Stimulated activated CD4-positive, alpha-beta T cell treated with anti-CD3 and anti-CD28 coated beads, Interleukin-12 subunit alpha, Interleukin-12 subunit beta, amount 100 ng/mL, for 4 hours (primary cell): ENCODE data around the gene PLRG1.

Experiments used
- DNase-seq: peaks from one replicate; pipeline ENCODE4 v3.0.0-alpha.2; 2020

Gene PLRG1

DNA sequence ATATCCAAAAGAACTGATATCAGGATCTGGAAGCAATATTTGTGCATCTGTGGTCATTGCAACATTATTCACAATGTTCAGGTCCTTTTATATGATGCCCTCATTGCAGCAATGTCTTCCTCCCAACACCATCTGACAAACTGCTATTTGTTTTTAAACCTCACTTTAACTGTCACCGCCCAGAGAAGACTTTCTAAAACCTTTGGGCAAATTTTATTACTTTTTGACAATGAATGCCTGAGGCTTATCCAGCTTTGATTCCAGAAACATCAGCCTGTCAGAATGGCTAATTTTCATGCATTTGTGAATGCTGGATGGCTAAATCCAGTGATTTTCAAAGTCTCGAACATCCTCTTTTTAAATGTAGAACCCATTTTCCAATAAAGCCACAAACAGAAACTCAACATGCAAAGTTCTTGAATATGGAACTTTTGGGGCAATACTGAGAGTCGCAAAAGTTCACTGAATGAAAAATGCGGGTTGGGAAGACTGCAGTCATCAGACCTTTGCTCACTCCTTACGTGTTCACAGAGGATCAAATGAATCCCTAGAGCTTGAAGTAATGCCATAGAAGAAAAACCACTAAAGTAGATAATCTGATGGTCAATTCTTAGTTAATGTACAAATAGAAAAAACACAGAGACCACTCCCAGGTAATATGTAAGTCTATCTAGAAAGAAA lies 23.1 kb upstream of the PLRG1 start:
- DNase-seq, result no peak

DNA sequence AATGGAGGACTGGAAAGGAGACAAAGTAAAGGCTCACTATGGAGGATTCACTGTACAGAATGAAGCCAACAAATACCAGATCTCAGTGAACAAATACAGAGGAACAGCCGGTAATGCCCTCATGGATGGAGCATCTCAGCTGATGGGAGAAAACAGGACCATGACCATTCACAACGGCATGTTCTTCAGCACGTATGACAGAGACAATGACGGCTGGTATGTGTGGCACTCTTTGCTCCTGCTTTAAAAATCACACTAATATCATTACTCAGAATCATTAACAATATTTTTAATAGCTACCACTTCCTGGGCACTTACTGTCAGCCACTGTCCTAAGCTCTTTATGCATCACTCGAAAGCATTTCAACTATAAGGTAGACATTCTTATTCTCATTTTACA lies 19.4 kb upstream of the PLRG1 start:
- no peak for DNase-seq

DNA sequence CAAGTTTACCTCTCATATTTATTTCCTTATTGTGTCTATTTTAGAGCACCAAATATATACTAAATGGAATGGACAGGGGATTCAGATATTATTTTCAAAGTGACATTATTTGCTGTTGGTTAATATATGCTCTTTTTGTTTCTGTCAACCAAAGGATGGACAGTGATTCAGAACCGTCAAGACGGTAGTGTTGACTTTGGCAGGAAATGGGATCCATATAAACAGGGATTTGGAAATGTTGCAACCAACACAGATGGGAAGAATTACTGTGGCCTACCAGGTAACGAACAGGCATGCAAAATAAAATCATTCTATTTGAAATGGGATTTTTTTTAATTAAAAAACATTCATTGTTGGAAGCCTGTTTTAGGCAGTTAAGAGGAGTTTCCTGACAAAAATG lies 18.8 kb upstream of the PLRG1 start:
- DNase-seq, result no peak

DNA sequence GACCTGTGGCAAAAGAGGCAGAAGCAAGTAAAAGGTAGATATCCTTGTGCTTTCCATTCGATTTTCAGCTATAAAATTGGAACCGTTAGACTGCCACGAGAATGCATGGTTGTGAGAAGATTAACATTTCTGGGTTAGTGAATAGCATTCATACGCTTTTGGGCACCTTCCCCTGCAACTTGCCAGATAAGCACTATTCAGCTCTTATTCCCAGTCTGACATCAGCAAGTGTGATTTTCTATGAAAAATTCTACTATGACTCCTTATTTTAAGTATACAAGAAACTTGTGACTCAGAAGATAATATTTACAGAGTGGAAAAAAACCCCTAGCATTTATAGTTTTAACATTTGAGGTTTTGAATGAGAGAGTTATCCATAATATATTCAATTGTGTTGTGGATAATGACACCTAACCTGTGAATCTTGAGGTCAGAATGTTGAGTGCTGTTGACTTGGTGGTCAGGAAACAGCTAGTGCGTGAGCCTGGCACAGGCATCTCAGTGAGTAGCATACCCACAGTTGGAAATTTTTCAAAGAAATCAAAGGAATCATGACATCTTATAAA lies 16.5 kb upstream of the PLRG1 start:
- DNase-seq, result no peak

DNA sequence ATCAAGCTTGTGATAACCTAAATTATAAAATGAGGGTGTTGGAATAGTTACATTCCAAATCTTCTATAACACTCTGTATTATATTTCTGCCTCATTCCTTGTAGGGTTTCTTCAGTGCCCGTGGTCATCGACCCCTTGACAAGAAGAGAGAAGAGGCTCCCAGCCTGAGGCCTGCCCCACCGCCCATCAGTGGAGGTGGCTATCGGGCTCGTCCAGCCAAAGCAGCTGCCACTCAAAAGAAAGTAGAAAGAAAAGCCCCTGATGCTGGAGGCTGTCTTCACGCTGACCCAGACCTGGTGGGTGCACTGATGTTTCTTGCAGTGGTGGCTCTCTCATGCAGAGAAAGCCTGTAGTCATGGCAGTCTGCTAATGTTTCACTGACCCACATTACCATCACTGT lies 15.5 kb upstream of the PLRG1 start:
- no peak for DNase-seq

DNA sequence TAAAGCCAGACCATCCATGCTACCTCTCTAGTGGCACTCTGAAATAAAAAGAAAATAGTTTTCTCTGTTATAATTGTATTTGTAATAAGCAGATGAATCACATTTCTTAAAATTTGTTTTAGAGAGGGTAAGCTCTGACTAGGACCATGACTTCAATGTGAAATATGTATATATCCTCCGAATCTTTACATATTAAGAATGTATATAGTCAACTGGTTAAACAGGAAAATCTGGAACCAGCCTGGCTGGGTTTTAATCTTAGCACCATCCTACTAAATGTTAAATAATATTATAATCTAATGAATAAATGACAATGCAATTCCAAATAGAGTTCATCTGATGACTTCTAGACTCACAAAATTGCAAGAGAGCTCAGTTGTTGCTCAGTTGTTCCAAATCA lies 14.1 kb upstream of the PLRG1 start:
- DNase-seq, result no peak

DNA sequence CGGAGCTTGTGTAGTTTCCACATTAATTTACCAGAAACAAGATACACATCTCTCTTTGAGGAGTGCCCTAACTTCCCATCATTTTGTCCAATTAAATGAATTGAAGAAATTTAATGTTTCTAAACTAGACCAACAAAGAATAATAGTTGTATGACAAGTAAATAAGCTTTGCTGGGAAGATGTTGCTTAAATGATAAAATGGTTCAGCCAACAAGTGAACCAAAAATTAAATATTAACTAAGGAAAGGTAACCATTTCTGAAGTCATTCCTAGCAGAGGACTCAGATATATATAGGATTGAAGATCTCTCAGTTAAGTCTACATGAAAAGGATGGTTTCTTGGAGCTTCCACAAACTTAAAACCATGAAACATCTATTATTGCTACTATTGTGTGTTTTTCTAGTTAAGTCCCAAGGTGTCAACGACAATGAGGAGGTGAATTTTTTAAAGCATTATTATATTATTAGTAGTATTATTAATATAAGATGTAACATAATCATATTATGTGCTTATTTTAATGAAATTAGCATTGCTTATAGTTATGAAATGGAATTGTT lies 12.6 kb upstream of the PLRG1 start, which contains the start of gene FGB:
Gene FGB, plus strand, starts transcription at position 315 of the 558 bp plus-strand sequence. Its CDS starts 8 bp downstream, at position 323.
- DNase-seq, result no peak

DNA sequence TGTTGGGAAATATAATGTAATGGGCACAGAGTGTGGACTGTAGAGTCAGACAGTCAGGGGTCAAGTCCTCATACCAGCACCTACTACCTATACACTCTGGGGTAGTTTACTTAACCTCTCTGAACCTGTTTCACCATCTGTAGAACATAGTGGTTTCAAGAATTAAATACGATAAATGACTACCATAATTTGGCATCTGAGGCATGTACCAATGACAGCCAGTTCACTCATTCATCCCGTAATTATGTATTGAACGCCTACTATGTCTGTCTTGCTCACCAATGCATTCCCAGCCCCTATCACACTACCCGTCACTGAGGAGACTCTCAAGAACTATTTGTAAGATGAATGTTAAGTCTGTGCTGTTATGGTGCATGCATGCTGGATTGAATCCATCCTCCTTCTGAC lies 10.6 kb upstream of the PLRG1 start:
- no peak for DNase-seq

DNA sequence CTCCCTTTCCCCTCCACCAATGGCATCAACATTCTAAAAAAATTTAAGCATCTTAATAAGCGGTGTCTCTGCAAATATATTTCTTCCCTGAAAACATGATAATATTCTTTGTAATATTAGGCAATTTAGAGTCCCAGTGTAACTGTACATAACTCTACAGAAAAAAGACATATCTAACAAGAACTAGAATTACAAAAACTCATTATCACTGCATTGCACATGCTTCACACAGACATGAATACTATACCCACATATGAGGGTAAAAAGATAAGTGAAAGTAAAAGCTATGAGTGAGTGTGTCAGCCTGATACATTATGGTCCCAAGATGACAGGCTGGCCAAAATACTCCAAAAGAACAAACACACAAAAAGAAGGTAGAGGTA lies 10.2 kb upstream of the PLRG1 start:
- DNase-seq, result no peak

DNA sequence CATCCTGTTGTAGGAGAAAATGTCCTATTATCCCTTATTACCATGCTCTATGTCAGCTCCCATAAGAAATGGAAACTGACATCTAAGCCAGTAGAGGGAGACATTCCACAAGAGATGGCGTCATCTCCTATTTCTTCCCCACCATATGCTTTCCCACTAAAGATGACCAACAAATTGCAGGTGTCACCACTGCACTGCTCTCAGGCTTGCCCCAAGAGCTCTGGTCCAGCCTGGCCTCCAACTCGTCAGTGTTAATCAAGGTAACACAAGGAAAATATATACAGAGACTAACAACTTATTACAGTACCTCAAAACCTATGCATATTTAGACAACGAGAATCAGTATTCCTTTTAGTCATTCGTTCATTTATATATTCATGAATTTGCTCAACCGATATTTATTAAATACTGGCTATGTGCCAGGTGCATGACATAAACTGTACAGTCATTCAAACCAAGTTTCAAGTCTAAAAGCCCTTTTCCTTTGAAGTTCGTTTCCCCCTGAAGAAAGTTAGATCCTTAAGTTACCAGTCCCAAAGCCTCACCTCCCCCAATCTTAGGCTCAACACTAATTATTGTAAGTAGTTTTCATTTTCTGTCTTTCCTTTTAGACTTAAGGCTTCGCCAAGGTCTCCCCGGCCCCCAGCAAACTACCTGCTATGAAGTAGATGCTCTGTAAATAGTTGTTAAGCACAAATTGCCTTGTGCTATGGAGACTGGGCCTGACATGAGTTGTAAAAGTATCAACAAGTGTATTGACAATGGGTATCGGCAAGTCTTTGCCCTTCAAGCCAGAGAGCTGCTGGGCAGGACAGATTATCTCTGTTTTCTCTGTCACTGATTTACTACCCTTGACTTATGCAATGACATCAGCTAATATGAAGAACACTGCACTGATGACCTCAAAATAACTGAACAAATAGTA lies 9.6 kb upstream of the PLRG1 start:
- DNase-seq, result no peak

DNA sequence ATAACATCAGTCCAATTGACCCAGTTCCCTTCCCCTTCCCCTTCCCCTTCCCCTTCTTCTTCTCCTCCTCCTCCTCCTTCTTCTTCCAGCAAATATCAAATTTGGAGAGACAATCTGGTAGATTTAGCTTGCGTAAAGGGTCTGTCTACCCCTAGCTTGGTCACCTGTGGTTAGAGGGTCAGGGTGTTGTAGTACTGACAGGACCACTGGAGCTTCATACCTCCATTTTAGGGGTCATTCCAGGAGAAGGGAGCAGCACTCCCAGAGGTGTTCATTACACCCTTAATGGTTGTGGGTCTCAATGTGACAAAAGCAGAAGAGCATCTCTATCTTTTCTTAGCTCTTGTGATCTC lies 8.9 kb upstream of the PLRG1 start:
- DNase-seq, result no peak

DNA sequence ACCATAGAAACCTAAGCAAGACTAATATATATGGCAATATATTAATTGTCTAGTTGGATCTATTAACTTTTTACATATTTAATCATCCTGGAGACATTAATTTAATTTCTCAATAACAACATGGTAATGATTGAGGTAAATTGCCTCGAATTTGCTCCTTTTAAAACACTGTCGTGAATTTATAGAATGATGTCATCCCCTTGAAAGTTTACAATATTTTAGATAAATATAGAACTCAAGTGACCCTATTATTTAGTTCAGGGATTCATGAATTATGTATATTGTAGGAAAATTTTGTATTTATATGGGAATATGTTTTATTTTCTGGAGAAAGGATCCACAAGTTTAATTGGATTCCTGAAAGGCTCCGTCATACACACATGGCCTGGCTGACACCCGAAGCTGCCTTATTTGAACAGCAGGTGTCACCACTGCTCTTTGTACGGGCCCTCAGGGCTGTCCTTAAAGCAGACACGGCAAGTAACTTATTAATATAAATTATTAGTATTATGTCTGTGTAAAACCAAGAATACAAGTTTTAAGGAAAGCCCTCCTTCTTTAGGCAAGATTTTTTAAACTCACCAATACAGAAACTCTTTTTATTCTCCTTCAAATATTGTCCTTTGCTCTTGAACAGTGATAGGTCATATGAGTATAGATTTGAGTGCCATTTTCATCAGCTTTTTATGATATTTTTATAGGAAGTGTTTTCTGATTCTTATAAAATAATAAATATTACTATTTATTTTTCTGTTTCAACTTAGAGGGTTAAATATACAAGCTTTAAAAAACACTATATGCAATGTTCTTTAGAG lies 1.9 kb upstream of the PLRG1 start:
- DNase-seq, result peak; percentile 57

DNA sequence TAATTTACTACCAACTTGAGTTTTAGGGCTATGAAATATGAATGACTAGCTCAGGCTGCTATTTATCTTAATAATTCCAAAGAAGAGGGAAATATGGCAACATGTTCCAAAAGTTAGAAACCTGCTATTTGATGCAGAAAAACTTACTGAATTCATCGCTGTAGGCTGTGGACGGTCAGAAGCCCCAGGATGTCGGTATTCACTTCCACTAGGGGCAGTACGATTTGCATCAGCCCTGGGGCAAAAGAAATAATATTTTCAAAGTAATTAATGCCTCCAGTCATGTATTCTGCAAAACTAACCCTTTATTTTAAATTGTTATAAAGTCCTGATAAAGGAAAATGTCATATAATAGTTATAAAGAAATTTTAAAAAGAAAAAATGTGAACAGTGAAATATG lies 4.5 kb downstream of the PLRG1 start:
- DNase-seq, result no peak

DNA sequence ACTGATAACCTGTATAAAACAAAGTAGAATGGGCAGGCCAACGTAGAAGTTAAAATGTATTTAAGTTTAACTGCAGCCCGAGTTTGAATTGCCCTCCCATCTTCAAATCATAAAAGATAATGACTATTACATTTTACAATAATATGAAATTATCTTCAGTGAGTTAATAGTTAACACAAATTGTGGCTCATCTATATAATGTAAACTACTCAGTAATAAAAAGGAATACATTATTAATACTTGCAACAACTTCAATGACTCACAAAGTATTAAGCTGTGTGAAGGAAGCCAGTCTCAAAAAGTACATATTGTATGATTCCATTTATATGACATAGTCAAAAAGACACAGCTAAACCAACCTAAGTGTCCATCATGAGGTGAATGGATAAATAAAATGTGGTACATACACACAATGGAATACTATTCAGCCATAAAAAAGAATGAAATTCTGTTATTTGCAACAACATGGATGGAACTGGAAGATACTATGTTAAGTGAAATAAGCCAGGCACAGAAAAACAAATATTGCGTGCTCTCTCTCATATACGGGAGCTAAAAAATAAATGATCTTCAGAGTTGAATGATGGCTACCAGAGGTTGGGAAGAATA lies 7.8 kb downstream of the PLRG1 start:
- no peak for DNase-seq

DNA sequence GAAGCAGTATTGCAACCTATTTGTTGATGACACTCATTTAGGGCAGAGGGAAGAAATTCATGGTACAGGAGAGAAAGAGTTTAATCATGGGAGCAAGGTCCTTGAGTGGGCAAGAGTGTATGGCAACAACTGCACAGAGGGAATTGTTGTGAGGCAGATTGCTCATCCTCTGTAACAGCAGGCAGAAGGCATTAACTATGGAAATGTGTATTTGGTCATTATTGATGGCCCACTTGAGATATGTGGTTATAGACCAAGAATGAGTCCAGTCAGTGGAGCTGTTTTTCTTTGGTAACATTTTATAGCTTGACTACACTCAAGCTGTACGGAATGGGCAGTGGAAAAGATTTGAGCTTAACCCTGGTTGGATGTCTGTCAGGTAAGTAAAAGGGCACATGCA lies 15.9 kb downstream of the PLRG1 start:
- no peak for DNase-seq

DNA sequence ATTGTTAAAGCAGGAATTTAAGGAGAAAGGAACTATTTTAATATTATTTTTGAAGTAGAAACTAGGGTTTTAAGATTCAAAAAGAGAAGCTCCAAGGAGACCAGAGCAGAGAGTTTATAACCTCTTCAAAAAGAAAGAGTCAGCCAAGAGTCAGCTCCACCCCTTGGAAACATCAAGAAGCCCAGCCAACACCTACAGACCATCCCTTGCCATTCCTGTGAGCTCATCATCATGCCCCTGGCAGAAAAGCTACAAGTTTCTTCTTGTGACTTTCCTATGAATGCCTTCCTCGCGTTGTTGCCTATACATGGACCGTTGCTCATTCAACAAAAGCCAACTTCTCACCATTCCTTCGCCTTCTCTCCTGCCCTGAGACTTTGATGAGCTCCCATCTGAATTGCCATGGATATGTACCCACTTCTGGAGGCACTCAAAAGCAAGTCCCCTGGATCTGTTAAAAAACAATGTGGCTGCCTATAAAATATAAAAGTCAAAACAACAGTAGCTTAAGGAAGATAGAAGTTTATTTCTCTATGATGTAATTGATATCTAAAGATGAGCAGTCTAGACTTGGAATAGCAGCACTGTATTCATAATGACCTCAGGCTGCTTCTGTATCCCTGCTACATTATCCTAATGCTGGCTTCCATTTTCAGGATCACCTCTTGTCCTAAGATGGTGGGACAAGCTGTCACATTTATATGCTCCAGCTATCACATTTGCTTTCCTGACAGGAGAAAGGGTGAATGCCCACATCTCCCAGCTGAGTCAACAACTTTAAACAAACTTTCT lies 20.3 kb downstream of the PLRG1 start:
- DNase-seq, result no peak

DNA sequence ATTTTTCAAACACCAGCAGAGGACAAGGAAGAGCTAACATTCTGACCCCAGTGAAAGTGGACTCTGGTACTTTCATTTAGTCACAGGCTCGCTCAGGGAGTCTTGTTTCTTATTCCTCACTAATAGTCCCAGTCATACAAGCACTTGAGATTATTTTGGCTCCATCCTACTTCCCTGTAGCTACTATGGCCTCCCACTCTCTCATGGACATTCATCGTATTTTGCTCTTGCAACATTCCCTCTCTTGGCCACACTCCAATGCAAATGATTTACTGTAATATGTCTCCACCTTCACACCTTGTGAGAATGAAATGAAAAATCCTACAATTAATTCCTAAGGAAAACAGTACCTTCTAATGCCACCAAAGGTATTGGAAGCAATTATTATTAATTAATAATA lies 21.3 kb downstream of the PLRG1 start:
- DNase-seq, result no peak

DNA sequence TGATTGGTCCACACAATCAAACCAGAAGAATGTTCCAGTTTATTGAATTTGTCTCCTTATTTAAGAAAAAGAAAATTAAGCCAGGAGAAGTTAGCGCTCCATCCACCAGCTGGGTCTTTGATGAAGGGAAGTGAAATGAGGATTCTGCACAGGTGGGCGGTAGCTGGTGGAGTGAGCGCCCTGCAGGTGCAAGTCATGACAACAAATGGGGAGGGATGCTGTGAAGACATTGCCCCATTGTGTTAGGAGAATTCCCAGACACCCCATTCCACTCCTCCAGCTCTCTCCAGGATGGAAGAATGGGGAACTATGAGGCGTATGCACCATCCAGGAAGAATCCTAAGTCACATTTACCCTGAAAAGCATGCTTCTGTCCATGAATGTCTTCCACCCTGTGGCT lies 22.9 kb downstream of the PLRG1 start:
- DNase-seq, result no peak

DNA sequence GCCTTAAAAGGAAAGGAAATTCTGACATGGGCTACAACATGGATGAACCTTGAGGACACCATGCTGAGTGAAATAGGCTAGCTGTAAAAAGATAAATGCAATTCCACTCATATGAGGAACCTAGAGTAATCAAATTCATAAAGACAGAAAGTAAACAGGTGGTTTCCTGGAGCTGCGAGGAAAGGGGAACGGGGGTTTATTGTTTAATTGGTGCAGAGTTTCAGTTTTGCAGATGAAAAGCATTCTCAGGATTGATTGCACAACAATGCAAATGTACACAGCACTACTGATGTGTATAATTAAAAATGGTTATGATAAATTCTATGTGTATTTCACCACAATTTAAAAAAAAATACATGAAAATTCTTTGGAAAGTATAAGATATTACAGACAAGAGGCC lies 24.0 kb downstream of the PLRG1 start:
- DNase-seq, result no peak

DNA sequence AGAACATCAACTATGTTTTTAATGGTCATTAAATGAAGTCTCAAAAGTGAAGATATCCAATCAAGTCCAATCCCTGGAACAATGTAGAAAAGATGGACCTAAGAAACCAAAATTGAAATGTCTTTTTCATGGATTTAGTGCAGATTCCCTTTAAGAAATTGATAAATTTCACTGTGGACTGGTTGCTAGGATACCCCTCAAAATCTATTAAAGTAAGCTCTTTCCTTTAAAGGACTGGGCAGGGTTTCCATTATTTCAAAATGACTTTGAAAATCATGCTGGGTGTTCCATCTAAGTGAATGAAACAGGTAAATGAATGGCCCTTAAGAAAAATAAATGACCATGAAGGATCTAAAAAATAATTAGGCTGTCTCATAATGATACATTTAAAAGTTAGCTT lies 28.6 kb downstream of the PLRG1 start:
- DNase-seq, result no peak

DNA sequence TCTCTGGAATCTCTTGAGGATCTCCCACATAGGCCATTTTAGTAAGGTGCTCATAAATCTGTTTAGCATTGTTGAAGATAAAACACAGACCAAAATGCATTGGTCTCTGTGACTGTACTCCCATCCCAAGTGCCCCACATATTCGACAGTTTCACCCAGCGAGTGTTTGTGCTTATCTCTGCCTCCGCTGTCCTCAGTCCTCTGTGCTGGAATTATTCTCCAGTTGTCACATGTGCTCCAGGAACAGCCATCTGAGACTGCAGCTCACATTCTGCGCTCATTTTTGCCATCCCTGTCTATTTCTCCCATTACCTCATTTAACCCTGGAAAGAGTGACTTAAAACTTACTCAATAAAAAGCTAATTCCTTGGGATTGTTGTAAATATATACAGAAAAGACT lies 31.0 kb downstream of the PLRG1 start:
- no peak for DNase-seq

DNA sequence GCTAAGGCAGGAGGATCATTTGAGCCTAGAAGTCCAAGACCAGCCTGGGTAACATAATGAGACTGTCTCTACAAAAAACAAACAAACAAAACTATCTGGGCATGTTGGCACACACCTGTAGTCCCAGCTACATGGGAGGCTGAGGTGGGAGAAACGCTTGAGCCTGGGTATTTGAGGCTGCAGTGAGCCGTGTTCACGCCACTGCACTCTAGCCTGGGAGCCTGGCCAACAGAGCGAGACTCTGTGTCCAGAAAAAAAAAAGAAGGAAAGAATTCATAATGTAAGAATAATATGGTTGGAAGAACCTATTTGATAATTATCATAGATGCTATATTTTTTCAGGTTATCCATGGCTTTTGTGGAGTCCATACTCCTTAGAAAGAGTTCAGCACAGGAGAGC lies 32.6 kb downstream of the PLRG1 start:
- DNase-seq, result no peak
